Activated T-helper 1 cell treated with anti-CD3 and anti-CD28 coated beads, Interleukin-12 subunit alpha, Interleukin-12 subunit beta, Interleukin-2, Interleukin-4 antibody, amounts not matched to agents 30 ng/mL and 10 ng/mL and 1 ng/mL, durations not matched to agents 14 hours and 24 hours and 36 hours (primary cell): ENCODE results near the gene LHFPL2. TPM values are rescaled to one million over a fixed set of nuclear protein-coding genes. Genes with fewer than 3 reads are reported as not detected.

Experiments
- DNase-seq: peaks from one replicate; pipeline ENCODE4 v3.0.0; 2021; ENCODE audit warnings: low spot score
- H3K27ac Mint-ChIP-seq: one replicate; pipeline ENCODE4 v1.8.0; 2021; ENCODE audit warnings: mild to moderate bottlenecking, mixed read lengths
- H3K27me3 Mint-ChIP-seq: one replicate; pipeline ENCODE4 v1.8.0; 2022; ENCODE audit warnings: mild to moderate bottlenecking, moderate library complexity, mixed read lengths; ENCODE audit not compliant: insufficient read depth
- H3K36me3 Mint-ChIP-seq: one replicate; pipeline ENCODE4 v1.8.0; 2021; ENCODE audit warnings: low read depth, mixed read lengths
- H3K4me1 Mint-ChIP-seq: one replicate; pipeline ENCODE4 v1.8.0; 2021; ENCODE audit warnings: low read depth, mixed read lengths
- H3K4me3 Mint-ChIP-seq: one replicate; pipeline ENCODE4 v1.8.0; 2021; ENCODE audit warnings: mild to moderate bottlenecking, moderate library complexity, mixed read lengths
- H3K9me3 Mint-ChIP-seq: one replicate; pipeline ENCODE4 v1.8.0; 2021; ENCODE audit warnings: mixed read lengths
- intact Hi-C: fragments of 100-400 bp; cut with micrococcal nuclease; formaldehyde crosslinking; loops from one replicate; pipeline ENCODE4 v1.15.1; 2024
- total RNA-seq: library from RNA; stranded (reverse); gene quantifications from 2 replicates; pipeline ENCODE4 v1.2.3, GENCODE V29; 2022

Gene LHFPL2
- total RNA-seq, 1 donor from 2014 or later, result 0.08 TPM

GRCh38 chr5:78514427-78515330 is 133.9 kb downstream of the LHFPL2 start:
- Mint-ChIP-seq H3K27ac (no peak overlapping the region), H3K9me3 (no peaks in the 10 kb centered on the region), H3K27me3 (peaks cover 43% of the 10 kb centered on the region), H3K4me3 (no peak overlapping the region), H3K4me1 (peaks cover 6% of the 10 kb centered on the region), H3K36me3 (no peaks in the 10 kb centered on the region)
- DNase-seq, result no peak
- intact Hi-C loops, result no loop called here

GRCh38 chr5:78513441-78513840 is 135.1 kb downstream of the LHFPL2 start:
- Mint-ChIP-seq H3K27ac (no peak overlapping the region), H3K27me3 (peaks cover 55% of the 10 kb centered on the region), H3K4me1 (peaks cover 15% of the 10 kb centered on the region), H3K9me3 (no peaks in the 10 kb centered on the region), H3K4me3 (no peak overlapping the region), H3K36me3 (no peaks in the 10 kb centered on the region)
- intact Hi-C loops, result no loop called here
- no peak for DNase-seq

DNA sequence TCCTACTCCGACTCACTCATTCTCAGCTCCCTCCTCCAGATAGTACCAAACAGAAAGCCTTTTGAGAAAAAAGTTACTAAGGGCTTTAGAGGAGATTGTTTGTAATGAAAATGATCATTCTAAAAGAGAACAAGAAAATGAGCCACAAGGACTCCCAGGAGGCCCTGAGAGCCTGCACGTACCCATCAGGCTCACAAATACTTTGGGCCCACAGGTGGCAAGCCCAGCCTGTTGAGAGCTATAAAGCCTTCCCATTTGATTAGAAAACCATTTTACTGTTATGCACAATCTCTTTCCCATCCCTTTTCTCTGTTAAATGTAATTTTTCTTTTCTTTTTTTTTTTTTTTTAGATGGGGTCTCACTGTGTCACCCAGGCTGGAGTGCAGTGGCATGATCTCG is 136.1 kb downstream of the LHFPL2 start:
- intact Hi-C loops, result no loop called here
- no peaks in the 10 kb centered on the region for H3K9me3 Mint-ChIP-seq
- DNase-seq, result no peak
- H3K4me1 Mint-ChIP-seq, result peaks cover 15% of the 10 kb centered on the region
- no peak overlapping the region for H3K27ac Mint-ChIP-seq
- peaks cover 58% of the 10 kb centered on the region for H3K27me3 Mint-ChIP-seq
- no peak overlapping the region for H3K4me3 Mint-ChIP-seq
- no peaks in the 10 kb centered on the region for H3K36me3 Mint-ChIP-seq

- Mint-ChIP-seq H3K4me3 (no peak overlapping the region), H3K27me3 (peaks cover 58% of the 10 kb centered on the region), H3K9me3 (no peaks in the 10 kb centered on the region), H3K27ac (no peak overlapping the region), H3K36me3 (no peaks in the 10 kb centered on the region), H3K4me1 (peaks cover 15% of the 10 kb centered on the region)
- intact Hi-C loops, result no loop called here
- DNase-seq, result no peak
Observed at GRCh38 chr5:78511121-78511906, 137.3 kb downstream of the LHFPL2 start.

DNA sequence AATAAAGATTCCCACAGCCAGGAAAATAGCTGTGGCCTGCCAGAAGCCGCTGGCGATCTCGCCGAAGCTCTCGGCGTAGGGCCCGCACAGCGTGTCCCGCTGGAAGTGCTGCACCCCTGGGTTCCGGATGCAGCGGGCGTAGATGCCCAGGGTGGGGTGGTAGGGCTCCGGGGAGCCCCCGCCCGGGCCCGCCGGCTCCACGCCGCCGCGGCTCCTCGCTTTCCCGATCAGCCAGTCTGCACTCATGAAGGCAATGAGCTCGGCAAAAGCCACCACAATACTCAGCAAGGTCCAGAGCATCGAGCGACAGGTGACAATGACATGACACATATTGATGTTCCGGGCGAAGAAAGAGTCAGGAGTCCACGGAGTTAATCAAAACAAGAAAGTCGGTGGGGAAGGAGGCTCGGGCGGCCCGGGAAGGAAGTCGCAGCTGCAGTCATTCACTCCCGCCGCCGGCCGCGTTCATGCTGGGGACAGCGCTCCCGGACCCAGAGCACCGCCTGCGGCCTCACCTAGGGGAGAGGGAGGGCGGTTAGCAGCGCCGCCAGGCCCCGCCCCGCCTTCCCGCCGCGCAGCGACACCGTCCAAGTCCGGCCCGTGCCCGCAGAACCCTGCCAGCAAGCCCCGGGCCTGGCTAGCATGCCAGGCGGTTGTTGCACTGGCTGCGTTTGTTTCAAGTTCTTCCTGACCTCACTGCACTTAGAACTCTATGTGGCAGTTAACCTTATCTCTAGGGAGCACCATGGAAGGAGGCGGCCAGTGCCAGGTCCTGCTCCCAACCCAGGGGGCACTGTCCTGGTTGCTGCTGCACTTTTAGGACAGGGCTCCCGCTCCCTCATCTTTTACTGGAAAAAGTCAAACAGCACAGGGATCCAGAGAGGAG is 138.4 kb downstream of the LHFPL2 start:
- H3K4me3 Mint-ChIP-seq, result peak overlapping the region; percentile 81
- peak; percentile 19 for DNase-seq
- H3K27me3 Mint-ChIP-seq, result peaks cover 61% of the 10 kb centered on the region
- no peaks in the 10 kb centered on the region for H3K9me3 Mint-ChIP-seq
- intact Hi-C loops, result no loop called here
- H3K27ac Mint-ChIP-seq, result no peak overlapping the region
- H3K4me1 Mint-ChIP-seq, result peaks cover 15% of the 10 kb centered on the region
- no peaks in the 10 kb centered on the region for H3K36me3 Mint-ChIP-seq

DNA sequence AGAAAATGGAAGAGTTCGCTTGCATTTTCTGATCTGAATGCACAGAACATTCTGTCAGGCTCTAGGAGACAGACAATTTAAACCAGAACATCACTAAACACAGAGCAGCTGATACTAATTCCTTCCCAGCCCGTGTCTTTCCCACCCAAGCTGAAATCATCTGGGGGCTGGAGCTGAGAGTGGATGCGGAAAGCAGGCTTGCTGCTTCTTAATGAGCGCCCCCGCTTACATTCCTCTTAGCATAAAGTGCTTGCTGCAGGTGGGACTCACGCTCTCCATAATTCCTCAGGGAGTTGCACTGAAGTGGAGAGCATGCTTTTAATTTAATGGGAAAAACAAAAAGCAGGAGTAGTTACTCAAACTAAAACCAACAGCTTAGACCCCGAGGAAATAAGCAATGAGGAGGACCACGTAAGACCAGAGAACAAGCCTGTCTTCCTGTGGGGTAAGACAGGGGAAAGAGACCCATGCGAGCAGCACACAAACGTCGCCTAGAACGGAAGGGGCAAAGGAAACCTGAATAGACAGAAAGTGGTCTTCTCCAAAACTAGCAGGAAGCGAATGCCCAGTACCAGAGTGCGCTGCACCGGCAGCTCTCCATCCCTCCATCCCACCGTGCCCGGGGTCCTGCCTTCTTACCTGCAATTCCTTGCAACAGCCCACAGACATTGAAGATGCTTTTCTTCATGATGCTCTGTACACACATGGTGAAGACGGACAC is 139.3 kb downstream of the LHFPL2 start:
- H3K27me3 Mint-ChIP-seq, result peaks cover 61% of the 10 kb centered on the region
- no peak overlapping the region for H3K27ac Mint-ChIP-seq
- intact Hi-C loops, result no loop called here
- peak overlapping the region; percentile 47 for H3K4me3 Mint-ChIP-seq
- no peak for DNase-seq
- H3K4me1 Mint-ChIP-seq, result peaks cover 15% of the 10 kb centered on the region
- H3K9me3 Mint-ChIP-seq, result no peaks in the 10 kb centered on the region
- no peaks in the 10 kb centered on the region for H3K36me3 Mint-ChIP-seq

GRCh38 chr5:78508186-78508765 is 140.3 kb downstream of the LHFPL2 start:
- H3K36me3 Mint-ChIP-seq, result no peaks in the 10 kb centered on the region
- H3K27ac Mint-ChIP-seq, result no peak overlapping the region
- H3K4me1 Mint-ChIP-seq, result peaks cover 15% of the 10 kb centered on the region
- peaks cover 58% of the 10 kb centered on the region for H3K27me3 Mint-ChIP-seq
- no peaks in the 10 kb centered on the region for H3K9me3 Mint-ChIP-seq
- intact Hi-C loops, result no loop called here
- DNase-seq, result no peak
- no peak overlapping the region for H3K4me3 Mint-ChIP-seq

GRCh38 chr5:78507531-78507930 is 141.0 kb downstream of the LHFPL2 start:
- H3K27ac Mint-ChIP-seq, result no peak overlapping the region
- intact Hi-C loops, result no loop called here
- H3K36me3 Mint-ChIP-seq, result no peaks in the 10 kb centered on the region
- H3K27me3 Mint-ChIP-seq, result peaks cover 58% of the 10 kb centered on the region
- H3K9me3 Mint-ChIP-seq, result no peaks in the 10 kb centered on the region
- H3K4me3 Mint-ChIP-seq, result no peak overlapping the region
- peaks cover 15% of the 10 kb centered on the region for H3K4me1 Mint-ChIP-seq
- DNase-seq, result no peak

- intact Hi-C loops, result no loop called here
- Mint-ChIP-seq H3K27ac (no peak overlapping the region), H3K4me3 (no peak overlapping the region), H3K36me3 (no peaks in the 10 kb centered on the region), H3K9me3 (no peaks in the 10 kb centered on the region), H3K4me1 (peaks cover 15% of the 10 kb centered on the region), H3K27me3 (peaks cover 57% of the 10 kb centered on the region)
- DNase-seq, result no peak
Observed at GRCh38 chr5:78506261-78507024, 142.1 kb downstream of the LHFPL2 start.

GRCh38 chr5:78505860-78506259 is 142.7 kb downstream of the LHFPL2 start:
- intact Hi-C loops, result no loop called here
- Mint-ChIP-seq H3K9me3 (no peaks in the 10 kb centered on the region), H3K27ac (no peak overlapping the region), H3K36me3 (no peaks in the 10 kb centered on the region), H3K4me3 (no peak overlapping the region), H3K4me1 (peaks cover 15% of the 10 kb centered on the region), H3K27me3 (peaks cover 51% of the 10 kb centered on the region)
- no peak for DNase-seq
